ENCODE data around the gene NEB. TPM values are rescaled to one million over a fixed set of nuclear protein-coding genes. Genes with fewer than 3 reads are reported as not detected.

Gene NEB
- total RNA-seq, 1 donor from 2014 or later, result 1.0 TPM

GRCh38 chr2:151526572-151527090 lies 207.6 kb downstream of the NEB start:
- DNase-seq (ENCODE audit: low spot score), result no peak
- Mint-ChIP-seq H3K9me3 (ENCODE audit: low read depth) (no peaks in the 10 kb centered on the region), H3K36me3 (ENCODE audit: low read depth) (no peaks in the 10 kb centered on the region), H3K4me3 (ENCODE audit: unreplicated experiment) (no peak overlapping the region), H3K4me1 (ENCODE audit: low read depth) (peaks cover 9% of the 10 kb centered on the region), H3K27ac (ENCODE audit: unreplicated experiment) (no peak overlapping the region), H3K27me3 (ENCODE audit: low read depth) (no peaks in the 10 kb centered on the region)
- no peak for TF ChIP-seq CTCF (IDR thresholded peaks at IDR 0.05)

- no peak for TF ChIP-seq CTCF (IDR thresholded peaks at IDR 0.05)
- no peaks in the 10 kb centered on the region for H3K9me3 Mint-ChIP-seq (ENCODE audit: low read depth)
- DNase-seq (ENCODE audit: low spot score), result no peak
- no peaks in the 10 kb centered on the region for H3K36me3 Mint-ChIP-seq (ENCODE audit: low read depth)
- H3K27ac Mint-ChIP-seq (ENCODE audit: unreplicated experiment), result no peak overlapping the region
- no peak overlapping the region for H3K4me3 Mint-ChIP-seq (ENCODE audit: unreplicated experiment)
- peaks cover 9% of the 10 kb centered on the region for H3K4me1 Mint-ChIP-seq (ENCODE audit: low read depth)
- H3K27me3 Mint-ChIP-seq (ENCODE audit: low read depth), result no peaks in the 10 kb centered on the region
Observed at GRCh38 chr2:151525821-151526373, 208.4 kb downstream of the NEB start.

GRCh38 chr2:151523850-151524249 lies 210.4 kb downstream of the NEB start:
- peaks cover 10% of the 10 kb centered on the region for H3K4me1 Mint-ChIP-seq (ENCODE audit: low read depth)
- H3K36me3 Mint-ChIP-seq (ENCODE audit: low read depth), result no peaks in the 10 kb centered on the region
- no peak overlapping the region for H3K4me3 Mint-ChIP-seq (ENCODE audit: unreplicated experiment)
- no peaks in the 10 kb centered on the region for H3K27me3 Mint-ChIP-seq (ENCODE audit: low read depth)
- no peak overlapping the region for H3K27ac Mint-ChIP-seq (ENCODE audit: unreplicated experiment)
- DNase-seq (ENCODE audit: low spot score), result no peak
- H3K9me3 Mint-ChIP-seq (ENCODE audit: low read depth), result no peaks in the 10 kb centered on the region
- no peak for TF ChIP-seq CTCF (IDR thresholded peaks at IDR 0.05)

- no peaks in the 10 kb centered on the region for H3K36me3 Mint-ChIP-seq (ENCODE audit: low read depth)
- no peaks in the 10 kb centered on the region for H3K27me3 Mint-ChIP-seq (ENCODE audit: low read depth)
- peaks cover 17% of the 10 kb centered on the region for H3K4me1 Mint-ChIP-seq (ENCODE audit: low read depth)
- H3K27ac Mint-ChIP-seq (ENCODE audit: unreplicated experiment), result no peak overlapping the region
- no peaks in the 10 kb centered on the region for H3K9me3 Mint-ChIP-seq (ENCODE audit: low read depth)
- no peak for TF ChIP-seq CTCF (IDR thresholded peaks at IDR 0.05)
- no peak for DNase-seq (ENCODE audit: low spot score)
- H3K4me3 Mint-ChIP-seq (ENCODE audit: unreplicated experiment), result no peak overlapping the region
Observed at GRCh38 chr2:151522556-151522955, 211.7 kb downstream of the NEB start.

GRCh38 chr2:151520976-151521375 lies 213.3 kb downstream of the NEB start:
- Mint-ChIP-seq H3K27ac (ENCODE audit: unreplicated experiment) (no peak overlapping the region), H3K27me3 (ENCODE audit: low read depth) (no peaks in the 10 kb centered on the region), H3K36me3 (ENCODE audit: low read depth) (no peaks in the 10 kb centered on the region), H3K4me3 (ENCODE audit: unreplicated experiment) (no peak overlapping the region), H3K4me1 (ENCODE audit: low read depth) (peaks cover 17% of the 10 kb centered on the region), H3K9me3 (ENCODE audit: low read depth) (no peaks in the 10 kb centered on the region)
- TF ChIP-seq CTCF (IDR thresholded peaks at IDR 0.05), result no peak
- DNase-seq (ENCODE audit: low spot score), result no peak
